ENCODE data around the gene LRRFIP1.

DNA sequence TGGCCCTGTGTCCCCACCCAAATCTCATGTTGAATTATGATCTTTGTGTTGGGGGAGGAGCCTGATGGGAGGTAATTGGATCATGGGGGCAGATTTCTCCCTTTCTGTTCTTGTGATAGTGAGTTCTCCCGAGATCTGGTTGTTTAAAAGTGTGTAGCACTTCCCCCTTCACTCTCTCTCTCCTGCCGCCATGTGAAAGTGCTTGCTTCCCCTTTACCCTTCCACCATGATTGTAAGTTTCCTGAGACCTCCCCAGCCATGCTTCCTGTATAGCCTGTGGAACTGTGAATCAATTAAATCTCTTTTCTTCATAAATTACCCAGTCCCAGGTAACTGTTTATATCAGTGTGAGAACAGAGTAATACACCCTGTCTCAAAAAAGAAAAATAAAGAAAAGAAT is 25.5 kb downstream of the LRRFIP1 start:
- TF ChIP-seq POLR2A (IDR thresholded peaks at IDR 0.05; ENCODE audit: low read length) (no peak), MYC (IDR thresholded peaks at IDR 0.05; ENCODE audit: borderline replicate concordance, low read length) (no peak), JUN (IDR thresholded peaks at IDR 0.05) (no peak), RAD21 (conservative IDR thresholded peaks at IDR 0.05 in 1 of 2, IDR thresholded peaks at IDR 0.05 in 1 of 2) (no peak), PHF8 (IDR thresholded peaks at IDR 0.05; ENCODE audit: borderline replicate concordance, low read depth) (no peak)

All from A549 (cell line).